ENCODE measurements around the gene NDUFB8. TPM values are rescaled to one million over a fixed set of nuclear protein-coding genes. Genes with fewer than 3 reads are reported as not detected.

Gene NDUFB8
- total and polyA plus RNA-seq, 10 of the 15 experiments (the other 5 are each of a cell fraction or from before 2014, with no cell fraction given) = 180 to 572 (median 382) TPM

DNA sequence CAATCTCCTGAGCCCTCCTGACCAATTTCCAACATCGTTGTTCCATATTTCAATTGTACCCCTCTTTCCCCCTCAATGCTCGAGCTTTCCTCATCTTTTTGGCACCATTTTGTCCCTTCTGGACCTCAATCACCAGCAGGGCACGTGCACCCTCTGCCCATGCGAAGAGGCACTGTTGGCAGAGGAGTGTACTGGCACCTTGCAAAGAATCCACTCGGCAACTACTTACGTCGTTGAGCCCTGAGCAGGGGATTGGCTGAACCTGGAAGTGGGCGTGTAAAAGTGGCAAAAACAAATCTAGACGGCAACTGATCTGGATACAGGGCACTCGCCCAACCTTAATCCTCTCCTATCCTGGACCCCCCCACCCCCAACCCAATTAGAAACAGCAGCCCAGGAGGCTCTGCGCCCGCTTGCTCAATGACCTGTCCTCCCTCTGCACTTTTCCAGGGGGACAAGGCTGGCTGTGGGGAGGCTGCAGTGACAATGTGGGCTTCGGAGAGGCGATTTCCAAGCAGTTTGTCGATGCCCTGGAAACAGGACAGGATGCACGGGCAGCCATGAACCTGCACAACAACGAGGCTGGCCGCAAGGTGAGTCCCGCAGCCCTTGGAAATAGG lies 48.1 kb downstream of the NDUFB8 start (continued):
- no peak for TF ChIP-seq LARP7 (IDR thresholded peaks at IDR 0.05)
- TF ChIP-seq CBX5 (IDR thresholded peaks at IDR 0.05; ENCODE audit: low read depth) = no peak
- TF ChIP-seq, protein P1, sequence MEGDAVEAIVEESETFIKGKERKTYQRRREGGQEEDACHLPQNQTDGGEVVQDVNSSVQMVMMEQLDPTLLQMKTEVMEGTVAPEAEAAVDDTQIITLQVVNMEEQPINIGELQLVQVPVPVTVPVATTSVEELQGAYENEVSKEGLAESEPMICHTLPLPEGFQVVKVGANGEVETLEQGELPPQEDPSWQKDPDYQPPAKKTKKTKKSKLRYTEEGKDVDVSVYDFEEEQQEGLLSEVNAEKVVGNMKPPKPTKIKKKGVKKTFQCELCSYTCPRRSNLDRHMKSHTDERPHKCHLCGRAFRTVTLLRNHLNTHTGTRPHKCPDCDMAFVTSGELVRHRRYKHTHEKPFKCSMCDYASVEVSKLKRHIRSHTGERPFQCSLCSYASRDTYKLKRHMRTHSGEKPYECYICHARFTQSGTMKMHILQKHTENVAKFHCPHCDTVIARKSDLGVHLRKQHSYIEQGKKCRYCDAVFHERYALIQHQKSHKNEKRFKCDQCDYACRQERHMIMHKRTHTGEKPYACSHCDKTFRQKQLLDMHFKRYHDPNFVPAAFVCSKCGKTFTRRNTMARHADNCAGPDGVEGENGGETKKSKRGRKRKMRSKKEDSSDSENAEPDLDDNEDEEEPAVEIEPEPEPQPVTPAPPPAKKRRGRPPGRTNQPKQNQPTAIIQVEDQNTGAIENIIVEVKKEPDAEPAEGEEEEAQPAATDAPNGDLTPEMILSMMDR (IDR thresholded peaks at IDR 0.05 in 2 of 3, conservative IDR thresholded peaks at IDR 0.05 in 1 of 3; ENCODE audit: control insufficient read depth in 2 of 3, extremely low read depth in 1 of 3, insufficient read depth in 1 of 3, low read depth in 3 of 3, low read length in 3 of 3) = no peak
- TF ChIP-seq SP1 (IDR thresholded peaks at IDR 0.05; ENCODE audit: low read depth, low read length) = peak; percentile 84
- no peak for TF ChIP-seq ESRRA (IDR thresholded peaks at IDR 0.05; ENCODE audit: low read length)
- peak; percentile 96 for TF ChIP-seq BHLHE40 (IDR thresholded peaks at IDR 0.05; ENCODE audit: borderline replicate concordance in 1 of 2, low read depth in 2 of 2, low read length in 1 of 2)
- no peak for TF ChIP-seq ZNF274 (IDR thresholded peaks at IDR 0.05; ENCODE audit: insufficient read depth, insufficient read length)
- no peak for TF ChIP-seq HDAC6 (IDR thresholded peaks at IDR 0.05; ENCODE audit: unreplicated experiment)
- no peak for TF ChIP-seq NFXL1 (IDR thresholded peaks at IDR 0.05; ENCODE audit: borderline replicate concordance)
- TF ChIP-seq, protein P2, sequence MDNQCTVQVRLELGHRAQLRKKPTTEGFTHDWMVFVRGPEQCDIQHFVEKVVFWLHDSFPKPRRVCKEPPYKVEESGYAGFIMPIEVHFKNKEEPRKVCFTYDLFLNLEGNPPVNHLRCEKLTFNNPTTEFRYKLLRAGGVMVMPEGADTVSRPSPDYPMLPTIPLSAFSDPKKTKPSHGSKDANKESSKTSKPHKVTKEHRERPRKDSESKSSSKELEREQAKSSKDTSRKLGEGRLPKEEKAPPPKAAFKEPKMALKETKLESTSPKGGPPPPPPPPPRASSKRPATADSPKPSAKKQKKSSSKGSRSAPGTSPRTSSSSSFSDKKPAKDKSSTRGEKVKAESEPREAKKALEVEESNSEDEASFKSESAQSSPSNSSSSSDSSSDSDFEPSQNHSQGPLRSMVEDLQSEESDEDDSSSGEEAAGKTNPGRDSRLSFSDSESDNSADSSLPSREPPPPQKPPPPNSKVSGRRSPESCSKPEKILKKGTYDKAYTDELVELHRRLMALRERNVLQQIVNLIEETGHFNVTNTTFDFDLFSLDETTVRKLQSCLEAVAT (IDR thresholded peaks at IDR 0.05) = no peak
- 0 out of 3 replicates have a peak, but pooled peaks of 1 of the 2 experiments have one; percentile 9 for TF ChIP-seq EGR1 (IDR thresholded peaks at IDR 0.05; ENCODE audit: borderline replicate concordance in 1 of 2, low read depth in 2 of 2, low read length in 2 of 2)
- no peak for TF ChIP-seq MEF2B (IDR thresholded peaks at IDR 0.05; ENCODE audit: partially characterized antibody, poor library complexity, severe bottlenecking)
- no peak for TF ChIP-seq CHD4 (IDR thresholded peaks at IDR 0.05)
- TF ChIP-seq MTA3 (IDR thresholded peaks at IDR 0.05; ENCODE audit: borderline replicate concordance, low read length) = no peak
- peak; percentile 48; the same call in 1 of the 2 replicates for TF ChIP-seq NBN (IDR thresholded peaks at IDR 0.05)
- TF ChIP-seq MTA2 (IDR thresholded peaks at IDR 0.05; ENCODE audit: low read depth) = no peak
- no peak for TF ChIP-seq KAT2A (conservative IDR thresholded peaks at IDR 0.05; ENCODE audit: control insufficient read depth, low read depth, low read length)
- TF ChIP-seq NFIC (IDR thresholded peaks at IDR 0.05; ENCODE audit: low read depth, low read length) = no peak
- TF ChIP-seq, protein P3, sequence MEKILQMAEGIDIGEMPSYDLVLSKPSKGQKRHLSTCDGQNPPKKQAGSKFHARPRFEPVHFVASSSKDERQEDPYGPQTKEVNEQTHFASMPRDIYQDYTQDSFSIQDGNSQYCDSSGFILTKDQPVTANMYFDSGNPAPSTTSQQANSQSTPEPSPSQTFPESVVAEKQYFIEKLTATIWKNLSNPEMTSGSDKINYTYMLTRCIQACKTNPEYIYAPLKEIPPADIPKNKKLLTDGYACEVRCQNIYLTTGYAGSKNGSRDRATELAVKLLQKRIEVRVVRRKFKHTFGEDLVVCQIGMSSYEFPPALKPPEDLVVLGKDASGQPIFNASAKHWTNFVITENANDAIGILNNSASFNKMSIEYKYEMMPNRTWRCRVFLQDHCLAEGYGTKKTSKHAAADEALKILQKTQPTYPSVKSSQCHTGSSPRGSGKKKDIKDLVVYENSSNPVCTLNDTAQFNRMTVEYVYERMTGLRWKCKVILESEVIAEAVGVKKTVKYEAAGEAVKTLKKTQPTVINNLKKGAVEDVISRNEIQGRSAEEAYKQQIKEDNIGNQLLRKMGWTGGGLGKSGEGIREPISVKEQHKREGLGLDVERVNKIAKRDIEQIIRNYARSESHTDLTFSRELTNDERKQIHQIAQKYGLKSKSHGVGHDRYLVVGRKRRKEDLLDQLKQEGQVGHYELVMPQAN (conservative IDR thresholded peaks at IDR 0.05) = no peak
- TF ChIP-seq SREBF1 (IDR thresholded peaks at IDR 0.05; ENCODE audit: low read length) = no peak
- TF ChIP-seq SIX5 (IDR thresholded peaks at IDR 0.05; ENCODE audit: low read depth, low read length, severe bottlenecking) = no peak
- TF ChIP-seq BMI1 (IDR thresholded peaks at IDR 0.05; ENCODE audit: borderline replicate concordance) = no peak
- TF ChIP-seq, protein P4, sequence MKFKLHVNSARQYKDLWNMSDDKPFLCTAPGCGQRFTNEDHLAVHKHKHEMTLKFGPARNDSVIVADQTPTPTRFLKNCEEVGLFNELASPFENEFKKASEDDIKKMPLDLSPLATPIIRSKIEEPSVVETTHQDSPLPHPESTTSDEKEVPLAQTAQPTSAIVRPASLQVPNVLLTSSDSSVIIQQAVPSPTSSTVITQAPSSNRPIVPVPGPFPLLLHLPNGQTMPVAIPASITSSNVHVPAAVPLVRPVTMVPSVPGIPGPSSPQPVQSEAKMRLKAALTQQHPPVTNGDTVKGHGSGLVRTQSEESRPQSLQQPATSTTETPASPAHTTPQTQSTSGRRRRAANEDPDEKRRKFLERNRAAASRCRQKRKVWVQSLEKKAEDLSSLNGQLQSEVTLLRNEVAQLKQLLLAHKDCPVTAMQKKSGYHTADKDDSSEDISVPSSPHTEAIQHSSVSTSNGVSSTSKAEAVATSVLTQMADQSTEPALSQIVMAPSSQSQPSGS (IDR thresholded peaks at IDR 0.05; ENCODE audit: low read length) = no peak

Measured in GM12878 (cell line).